ENCODE measurements around the gene SPTSSA.
"Not testable (repeated sequence)": the region's sequence is repeated elsewhere in the genome, so short reads cannot be mapped to it uniquely, and the experiment has no call there.

Gene SPTSSA, protein sequence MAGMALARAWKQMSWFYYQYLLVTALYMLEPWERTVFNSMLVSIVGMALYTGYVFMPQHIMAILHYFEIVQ

DNA sequence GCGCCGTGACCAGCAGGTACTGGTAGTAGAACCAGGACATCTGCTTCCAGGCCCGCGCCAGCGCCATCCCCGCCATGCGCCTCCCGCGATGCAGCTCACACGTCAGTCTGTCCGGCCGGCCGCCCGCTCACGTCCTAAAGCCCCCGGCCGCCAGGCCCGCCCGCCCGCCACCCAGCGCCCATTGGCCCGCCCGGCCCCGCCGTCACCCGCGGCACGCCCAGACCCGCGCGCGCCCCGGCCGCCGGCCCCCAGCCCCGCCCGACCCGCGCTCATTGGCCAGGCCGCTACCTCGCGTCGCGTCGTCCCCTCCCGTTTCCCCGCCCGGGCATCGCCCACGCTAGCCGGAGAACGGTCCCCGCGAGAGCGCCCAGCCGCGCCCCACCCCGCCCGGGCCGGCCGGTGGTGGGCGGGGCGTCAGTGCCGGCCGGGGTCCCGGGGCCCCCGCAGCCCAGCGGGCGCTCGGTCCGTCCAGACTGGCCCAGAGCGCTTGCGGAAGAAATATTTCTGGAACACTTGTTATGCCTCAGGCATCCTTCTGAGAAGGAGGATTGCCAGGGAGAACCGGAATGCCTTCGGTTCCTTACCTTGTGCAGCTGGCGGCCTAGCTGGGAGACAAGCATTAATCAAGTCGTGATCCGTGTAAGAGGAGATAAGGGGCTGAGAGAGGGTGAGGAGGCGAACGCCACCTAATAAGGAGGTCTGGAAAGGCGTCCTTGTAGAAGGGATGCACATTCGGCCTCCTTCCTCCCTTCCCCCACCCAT is at the start of gene SPTSSA:
Gene SPTSSA, minus strand, starts transcription at position 109 of the 762 bp plus-strand sequence. Its CDS starts 33 bp downstream, at position 76.
- no peak for FAIRE-seq

DNA sequence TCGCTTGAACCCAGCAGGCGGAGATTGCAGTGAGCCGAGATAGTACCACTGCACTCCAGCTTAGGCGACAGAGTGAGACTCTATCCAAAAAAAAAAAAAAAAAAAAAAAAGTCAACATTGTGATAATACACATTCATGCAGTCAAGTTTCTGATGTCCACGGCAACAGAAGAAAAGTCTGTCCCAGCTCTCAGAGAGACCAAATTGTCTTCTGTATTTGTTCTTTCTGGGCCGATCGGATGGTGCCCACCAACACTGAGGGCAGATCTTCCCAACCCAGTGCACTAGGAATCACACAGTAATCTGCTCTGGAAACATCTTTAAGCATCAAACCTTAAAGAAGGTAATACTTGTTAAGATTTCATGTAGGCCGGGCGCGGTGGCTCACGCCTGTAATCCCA is 45.8 kb upstream of the SPTSSA start:
- FAIRE-seq = no peak

DNA sequence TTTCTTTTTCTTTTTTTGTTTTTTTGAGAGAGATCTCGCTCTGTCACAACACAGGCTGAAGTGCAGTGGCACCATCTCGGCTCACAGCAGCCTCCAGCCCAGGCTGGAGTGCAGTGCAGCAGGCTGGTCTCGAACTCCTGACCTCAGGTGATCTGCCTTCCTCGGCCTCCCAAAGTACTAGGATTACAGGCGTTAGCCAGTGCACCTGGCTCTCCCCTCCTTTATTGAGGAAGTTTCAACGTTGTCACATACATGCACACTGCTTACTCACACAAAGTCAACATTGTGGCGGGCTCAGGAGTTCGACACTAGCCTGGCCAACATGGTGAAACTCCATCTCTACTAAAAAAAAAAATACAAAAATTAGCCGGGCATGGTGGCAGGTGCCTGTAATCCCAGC is 45.4 kb upstream of the SPTSSA start:
- FAIRE-seq = no peak

DNA sequence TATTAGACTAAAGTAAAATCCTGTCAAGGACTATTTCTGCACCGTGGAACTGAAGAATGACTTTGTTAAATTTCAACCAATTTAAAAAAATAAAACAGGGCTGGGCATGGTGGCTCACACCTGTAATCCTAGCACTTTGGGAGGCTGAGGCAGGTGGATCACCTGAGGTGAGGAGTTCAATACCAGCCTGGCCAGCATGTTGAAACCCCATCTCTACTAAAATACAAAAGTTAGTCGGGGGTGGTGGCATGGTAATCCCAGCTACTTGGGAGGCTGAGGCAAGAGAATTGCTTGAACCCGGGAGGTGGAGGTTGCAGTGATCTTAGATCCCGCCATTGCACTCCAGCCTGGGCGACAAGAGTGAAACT is 43.1 kb upstream of the SPTSSA start:
- FAIRE-seq = not testable (repeated sequence)

DNA sequence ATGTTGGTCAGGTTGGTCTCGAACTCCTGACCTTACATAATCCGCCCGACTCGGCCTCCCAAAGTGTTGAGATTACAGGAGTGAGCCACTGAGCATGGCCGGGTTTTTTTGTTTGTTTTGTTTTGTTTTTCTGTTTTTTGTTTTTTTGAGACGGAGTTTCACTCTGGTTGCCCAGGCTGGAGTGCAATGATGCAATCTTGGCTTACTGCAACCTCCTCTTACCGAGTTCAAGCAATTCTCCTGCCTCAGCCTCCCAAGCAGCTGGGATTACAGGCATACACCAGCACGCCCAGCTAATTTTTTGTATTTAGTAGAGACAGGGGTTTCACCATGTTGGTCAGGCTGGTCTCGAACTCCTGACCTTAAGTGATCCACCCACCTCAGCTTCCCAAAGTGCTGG is 42.0 kb upstream of the SPTSSA start:
- FAIRE-seq = not testable (repeated sequence)

DNA sequence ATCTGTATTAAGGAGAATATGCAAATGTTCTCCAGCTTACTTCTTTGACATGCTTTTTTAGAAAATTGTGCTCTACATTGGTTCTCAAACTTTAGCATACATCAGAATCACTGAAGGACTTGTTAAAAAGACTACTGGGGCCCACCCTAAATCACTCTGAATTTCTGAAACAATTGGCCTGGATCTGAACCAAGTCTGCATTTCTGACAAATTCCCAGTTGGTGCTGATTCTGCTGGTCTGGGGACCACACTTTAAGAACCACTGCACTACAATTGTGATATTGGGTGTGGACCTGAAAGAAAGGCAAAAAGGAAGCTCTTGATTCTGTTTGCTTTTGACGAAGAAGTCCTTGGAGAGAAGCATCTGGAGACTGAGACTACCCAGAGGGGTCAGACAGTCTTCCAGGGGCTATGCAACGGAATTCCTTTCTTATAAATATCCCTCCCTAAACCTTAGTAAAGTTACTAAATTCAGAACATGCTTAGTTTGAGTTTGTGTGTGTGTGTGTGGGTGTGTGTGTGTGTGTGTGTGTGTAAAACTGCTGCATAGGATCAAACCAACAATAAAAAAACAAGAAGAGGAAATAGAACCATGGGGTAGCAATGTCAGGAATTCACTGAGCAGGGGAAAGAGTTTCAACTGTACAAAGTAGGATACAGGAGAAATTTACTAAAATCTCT is 40.6 kb upstream of the SPTSSA start:
- no peak for FAIRE-seq

DNA sequence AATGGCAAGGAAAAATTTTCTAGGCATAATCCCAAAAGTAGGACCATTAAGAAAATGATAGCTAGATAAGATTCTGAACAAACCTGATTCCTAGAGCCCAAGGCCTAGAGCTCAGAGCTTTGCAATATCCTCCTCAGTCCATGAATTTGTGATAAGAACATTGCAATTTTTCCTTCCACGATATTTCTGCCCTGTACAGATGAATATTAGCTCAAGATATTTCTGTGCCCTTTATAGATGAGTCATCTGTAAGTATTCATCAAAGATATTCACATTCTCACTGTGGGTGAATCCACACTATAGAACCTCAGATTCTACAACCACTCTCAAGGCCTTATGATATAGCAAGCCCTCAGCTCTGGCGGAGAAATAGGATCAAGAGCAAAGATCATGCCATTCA is 40.0 kb upstream of the SPTSSA start:
- no peak for FAIRE-seq

DNA sequence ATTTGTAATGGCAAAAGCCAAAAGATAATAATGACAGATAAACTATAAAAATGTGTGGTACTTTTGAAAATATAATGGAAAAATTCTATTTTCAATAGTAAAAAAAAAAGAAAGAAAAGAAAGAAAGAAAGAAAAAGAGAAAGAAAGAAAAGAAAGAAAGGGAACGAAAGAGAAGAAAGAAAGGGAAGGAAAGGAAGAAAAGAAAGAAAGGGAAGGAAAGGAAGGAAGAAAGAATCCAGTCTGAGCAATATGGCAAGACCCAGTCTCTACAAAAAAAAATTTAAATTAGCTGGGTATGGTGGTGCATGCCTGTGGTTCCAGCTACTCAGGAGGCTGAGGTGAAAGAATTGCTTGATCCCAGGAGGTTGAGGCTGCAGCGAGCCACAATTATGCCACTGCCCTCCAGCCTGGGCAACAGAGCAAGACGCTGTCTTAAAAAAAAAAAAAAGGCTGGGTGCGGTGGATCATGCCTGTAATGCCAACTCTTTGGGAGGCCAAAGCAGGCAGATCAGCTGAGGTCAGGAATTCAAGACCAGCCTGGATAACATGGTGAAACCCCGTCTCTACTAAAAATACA is 39.1 kb upstream of the SPTSSA start:
- no peak for FAIRE-seq

DNA sequence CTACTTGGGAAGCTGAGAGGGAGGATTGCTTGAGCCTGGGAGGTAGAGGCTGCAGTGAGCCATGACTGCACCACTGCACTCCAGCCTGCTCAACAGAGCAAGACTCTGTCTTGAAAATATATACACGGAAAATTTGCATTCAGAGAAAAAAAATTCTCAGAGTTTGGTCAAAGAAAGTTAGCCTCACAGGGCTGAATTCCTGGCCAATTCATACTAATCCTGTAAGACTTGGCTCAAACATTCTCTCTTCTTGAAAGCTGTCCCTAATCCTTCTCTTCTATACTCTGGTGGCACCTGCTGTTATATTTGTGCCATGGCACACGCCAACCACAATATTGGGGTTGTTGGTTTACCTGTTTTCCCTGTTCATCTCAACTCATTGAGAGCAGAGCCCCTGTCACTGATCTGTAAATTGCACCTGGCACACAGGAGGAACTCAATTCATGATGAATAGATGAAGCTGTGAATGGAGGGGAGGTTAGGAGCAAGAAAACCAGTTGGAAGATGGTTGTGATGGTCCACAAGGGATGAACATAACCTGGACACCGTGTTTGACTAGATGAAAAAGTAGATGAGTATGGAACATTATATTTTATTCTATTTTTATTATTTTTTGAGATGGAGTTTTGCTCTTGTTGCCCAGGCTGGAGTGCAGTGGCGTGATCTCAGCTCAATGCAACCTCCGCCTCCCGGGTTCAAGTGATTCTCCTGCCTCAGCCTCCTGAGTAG is 36.8 kb upstream of the SPTSSA start:
- no peak for FAIRE-seq

DNA sequence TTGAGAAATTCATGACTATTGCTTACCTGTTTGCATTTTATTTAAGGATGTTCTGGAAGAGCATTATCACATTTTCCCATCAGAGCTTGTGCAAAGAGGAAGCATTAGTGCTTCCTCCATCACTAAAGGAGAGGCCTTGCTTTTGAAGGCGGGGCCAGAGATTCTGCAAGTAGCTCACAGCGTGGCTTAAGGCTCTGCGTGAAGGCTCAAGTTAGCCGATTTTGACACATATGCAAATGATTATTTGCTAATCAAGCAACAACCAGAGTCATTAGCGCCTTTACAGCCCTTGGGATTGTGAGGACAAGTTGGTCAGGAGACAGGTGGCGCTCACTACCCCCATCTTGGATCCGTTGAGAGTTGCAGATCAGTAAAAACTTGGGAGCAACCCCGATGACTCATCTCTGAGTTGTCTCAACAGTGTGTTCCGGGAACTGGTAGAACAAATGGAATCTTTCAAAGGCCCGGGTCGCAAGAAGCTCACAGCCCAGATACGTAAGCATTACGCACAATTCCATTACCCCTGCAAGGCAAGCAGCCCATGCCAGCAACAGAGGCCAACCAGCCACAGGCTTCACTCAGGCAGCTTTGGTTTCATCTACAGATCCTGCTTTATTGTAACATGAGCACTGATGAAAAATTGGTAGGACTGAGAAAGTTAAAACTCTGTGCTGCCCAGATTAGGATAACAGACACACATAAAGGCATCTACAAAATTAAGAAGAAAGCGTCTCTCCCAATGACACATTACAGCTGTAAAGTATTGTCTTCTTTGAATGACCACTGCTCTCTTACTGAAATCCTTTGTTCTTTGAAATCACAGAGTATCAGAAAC is 34.9 kb upstream of the SPTSSA start:
- no peak for FAIRE-seq

DNA sequence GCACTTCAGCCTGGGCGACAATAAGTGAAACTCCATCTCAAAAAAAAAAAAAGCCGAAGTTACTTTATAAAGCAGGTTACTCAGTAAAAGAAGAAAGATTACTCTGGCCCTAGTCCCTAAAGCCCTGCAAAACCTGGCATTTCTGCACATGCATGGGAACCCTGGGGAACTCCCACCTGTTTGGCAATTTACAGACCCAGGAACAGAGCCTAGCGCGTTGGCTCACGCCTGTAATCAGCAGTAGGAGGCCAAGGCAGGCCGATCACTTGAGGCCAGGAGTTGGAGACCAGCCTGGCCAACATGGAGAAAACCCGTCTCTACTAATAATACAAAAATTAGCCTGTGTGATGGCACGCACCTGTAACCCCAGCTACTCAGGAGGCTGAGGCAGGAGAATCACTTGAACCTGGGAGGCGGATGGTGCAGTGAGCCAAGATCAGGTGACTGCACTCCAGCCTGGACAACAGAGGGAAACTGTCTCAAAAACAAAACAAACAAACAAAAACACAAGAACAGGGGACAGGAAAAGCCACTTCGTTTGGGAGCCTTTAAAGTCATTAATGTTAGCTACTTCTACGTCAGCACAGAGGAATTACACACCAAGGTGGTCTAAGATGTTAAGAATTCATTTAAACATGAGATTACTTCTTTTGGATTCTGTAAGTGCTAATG is 34.1 kb upstream of the SPTSSA start:
- no peak for FAIRE-seq

DNA sequence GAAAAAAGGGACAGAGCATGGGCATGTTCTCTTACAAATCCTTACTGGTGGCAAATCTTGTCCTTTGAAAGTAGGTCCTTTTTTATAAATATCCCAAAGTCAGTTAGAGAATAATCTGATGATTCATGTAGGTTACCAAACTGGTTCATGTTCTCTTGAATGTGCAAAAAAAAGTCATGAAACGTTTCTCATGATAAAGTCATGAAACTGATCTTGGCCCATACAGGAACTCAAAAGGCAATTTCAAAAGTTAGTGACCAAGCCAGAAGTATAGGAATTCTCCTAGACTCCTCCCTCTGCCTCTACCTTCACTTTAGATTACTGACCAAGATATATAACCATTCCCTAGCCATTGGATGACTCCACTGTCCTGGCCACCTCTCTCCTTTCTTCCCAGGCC is 27.3 kb upstream of the SPTSSA start:
- no peak for FAIRE-seq

DNA sequence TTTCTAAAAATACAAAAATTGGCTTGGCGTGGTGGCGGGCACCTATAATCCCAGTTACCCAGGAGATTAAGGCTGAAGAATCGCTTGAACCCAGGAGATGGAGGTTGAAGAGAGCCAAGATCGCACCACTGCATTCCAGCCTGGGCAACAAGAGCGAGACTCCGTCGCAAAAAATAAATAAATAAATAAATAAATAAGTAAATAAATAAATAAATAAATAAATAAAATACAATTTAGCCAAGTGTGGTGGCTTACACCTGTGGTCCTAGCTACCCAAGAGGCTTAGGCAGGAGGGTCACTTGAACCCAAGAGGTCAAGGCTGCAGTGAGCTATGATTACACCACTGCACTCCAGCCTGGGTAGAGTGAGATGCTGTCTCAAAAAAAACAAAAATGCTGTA is 26.5 kb upstream of the SPTSSA start:
- FAIRE-seq = no peak

DNA sequence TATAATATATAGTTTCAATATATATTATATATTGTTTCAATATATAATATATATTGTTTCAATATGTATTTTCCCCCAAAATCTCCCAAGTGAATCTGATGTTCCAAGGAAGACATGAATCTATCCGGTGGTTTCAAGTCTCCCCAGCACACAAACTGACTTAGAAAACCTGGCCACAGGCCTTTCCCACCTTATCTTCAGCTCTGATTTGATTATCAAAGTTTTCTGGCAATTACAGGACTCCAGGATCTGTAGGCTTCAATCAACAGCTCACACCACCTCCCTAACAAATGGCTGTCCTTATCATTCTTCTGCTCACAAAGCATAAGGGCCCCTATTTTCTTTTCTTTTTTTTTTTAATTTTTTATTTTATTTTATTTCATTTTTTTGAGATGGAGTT is 22.7 kb upstream of the SPTSSA start:
- FAIRE-seq = no peak

DNA sequence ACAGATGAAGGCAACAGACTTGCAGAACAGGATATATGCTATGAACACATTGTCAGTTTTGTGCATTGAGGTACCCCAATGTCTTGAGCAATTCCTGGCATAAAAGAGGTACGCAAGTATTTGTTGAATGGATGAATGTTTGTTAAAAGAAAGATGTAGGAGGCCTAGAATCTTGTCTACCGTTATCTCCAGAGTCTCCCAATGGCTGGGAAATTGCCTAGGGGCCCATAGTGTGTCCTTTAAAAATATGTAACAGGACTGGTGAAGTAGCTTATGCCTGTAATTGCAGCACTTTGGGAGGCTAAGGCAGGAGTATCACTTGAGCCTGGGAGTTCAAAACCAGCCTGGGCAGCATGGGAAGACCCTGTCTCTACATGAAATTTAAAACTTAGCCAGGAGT is 20.4 kb upstream of the SPTSSA start:
- FAIRE-seq = no peak

DNA sequence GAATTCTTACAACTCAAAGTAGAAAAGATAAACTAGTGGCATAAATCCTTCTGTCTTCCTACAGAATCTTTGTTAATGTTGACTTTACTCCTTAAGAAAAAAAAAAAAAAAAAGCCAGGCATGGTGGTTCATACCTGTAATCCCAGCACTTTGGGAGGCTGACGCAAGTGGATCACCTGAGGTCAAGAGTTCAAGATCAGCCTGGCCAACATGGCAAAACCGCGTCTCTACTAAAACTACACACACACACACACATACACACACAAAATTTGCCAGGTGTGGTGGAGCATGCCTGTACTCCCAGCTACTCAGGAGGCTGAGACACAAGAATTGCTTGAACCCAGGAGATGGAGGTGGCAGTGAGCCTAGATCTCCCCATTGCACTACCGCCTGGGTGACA is 17.7 kb upstream of the SPTSSA start:
- FAIRE-seq = no peak

DNA sequence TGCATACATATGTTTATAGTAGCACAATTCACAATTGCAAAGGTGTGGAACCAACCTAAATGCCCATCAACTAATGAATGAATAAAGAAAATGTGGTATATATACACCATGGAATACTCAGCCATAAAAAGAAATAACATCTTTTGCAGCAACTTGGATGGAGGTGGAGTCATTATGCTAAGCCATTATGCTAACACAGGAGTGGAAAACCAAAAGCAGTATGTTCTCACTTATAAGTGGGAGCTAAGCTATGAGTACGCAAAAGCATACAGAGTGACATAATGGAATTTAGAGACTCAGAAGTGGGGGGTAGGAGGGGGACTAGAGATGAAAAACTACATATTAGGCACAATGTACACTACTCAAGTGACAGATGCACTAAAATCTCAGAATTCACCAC is 16.2 kb upstream of the SPTSSA start:
- FAIRE-seq = no peak

DNA sequence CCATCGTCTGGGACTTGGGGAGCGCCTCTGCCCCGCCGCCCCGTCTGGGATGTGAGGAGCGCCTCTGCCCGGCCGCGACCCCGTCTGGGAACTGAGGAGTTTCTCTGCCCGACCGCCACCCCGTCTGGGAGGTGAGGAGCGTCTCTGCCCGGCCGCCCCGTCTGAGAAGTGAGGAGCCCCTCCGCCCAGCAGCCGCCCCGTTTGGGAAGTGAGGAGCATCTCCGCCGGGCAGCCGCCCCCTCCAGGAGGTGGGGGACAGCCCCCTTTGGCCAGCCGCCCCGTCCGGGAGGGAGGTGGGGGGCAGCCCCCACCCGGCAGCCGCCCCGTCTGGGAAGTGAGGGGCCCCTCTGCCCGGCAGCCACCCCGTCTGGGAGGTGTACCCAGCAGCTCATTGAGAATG is 14.0 kb upstream of the SPTSSA start:
- FAIRE-seq = not testable (repeated sequence)

DNA sequence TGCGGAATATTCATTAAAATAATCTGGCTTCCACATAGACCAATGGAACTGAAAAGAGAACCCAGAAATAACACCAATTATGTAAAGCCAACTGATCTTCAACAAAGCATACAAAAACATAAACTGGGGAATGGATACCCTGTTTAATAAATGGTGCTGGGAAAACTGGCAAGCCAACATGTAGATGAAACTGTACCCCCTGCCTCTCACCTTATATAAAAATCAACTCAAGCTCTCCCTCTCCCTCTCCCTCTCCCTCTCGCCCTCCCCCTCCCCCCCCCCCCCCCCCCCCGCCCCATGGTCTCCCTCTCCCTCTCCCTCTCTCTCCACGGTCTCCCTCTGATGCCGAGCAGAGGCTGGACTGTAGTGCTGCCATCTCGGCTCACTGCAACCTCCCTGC is 13.1 kb upstream of the SPTSSA start:
- no peak for FAIRE-seq

DNA sequence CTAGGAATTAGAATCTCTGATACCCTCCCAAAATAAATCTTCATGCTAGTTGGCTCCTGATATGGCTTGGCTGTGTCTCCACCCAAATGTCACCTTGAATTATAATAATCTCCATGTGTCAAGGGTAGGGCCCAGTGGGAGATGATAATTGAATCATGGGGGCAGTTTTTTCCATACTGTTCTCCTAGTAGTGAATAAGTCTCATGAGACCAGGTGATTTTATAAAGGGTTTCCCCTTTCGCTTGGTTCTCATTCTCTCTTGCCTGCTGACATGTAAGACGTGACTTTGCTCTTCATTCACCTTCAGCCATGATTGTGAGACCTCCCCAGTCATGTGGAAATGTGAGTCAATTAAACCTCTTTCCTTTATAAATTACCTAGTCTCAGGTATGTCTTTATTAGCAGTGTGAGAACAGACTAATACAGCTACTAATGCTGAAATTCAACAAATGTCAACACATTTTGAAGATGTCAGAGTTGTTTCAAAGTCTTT is 12.2 kb upstream of the SPTSSA start:
- no peak for FAIRE-seq

DNA sequence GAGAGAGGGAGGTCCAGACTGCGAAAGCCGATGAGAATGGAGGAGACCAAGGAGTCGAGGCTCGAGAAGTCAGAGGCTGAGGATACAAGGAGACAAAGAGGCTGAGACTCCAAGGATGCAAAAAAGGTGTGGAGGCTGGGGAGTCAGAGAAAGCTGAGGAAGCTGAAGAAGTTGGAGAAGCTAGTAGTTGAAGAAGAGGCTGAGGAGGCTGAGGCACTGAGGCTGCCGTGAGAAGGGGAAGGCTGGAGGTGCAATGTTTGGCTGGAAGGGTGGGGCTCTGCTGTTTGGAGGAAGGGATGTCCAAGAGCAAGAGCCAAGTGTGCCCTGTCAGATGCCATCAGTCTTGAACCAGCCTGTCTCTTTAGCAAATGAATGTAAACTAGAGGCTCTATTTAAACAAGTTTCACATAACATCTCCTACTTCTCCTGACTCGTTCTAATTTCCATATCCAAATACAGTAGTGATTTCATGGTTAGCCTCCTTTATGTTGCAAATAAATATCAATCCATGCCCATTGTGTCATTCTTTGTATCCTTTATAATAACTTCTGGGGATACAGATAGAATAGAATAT is 10.8 kb upstream of the SPTSSA start:
- FAIRE-seq = no peak
